Activated CD4-positive, alpha-beta memory T cell treated with anti-CD3 and anti-CD28 coated beads for 36 hours (primary cell): ENCODE measurements around the gene TATDN3. TPM values are rescaled to one million over a fixed set of nuclear protein-coding genes. Genes with fewer than 3 reads are reported as not detected.
"Not testable (repeated sequence)": the region's sequence is repeated elsewhere in the genome, so short reads cannot be mapped to it uniquely, and the experiment has no call there.

ENCODE experiments used
- CTCF ChIA-PET: fragments of 350-600 bp; sonication (Branson Sonifier 250); formaldehyde crosslinking; loops from one replicate; lab custom pipeline; 2021; ENCODE audit warnings: antibody characterized with exemption, inconsistent platforms; lab: Charles Lee
- POLR2A ChIA-PET: fragments of 350-600 bp; sonication (Branson Sonifier 250); formaldehyde crosslinking; loops from one replicate; lab custom pipeline; 2021; ENCODE audit warnings: antibody characterized with exemption; lab: Charles Lee
- DNase-seq: peaks from one replicate; pipeline ENCODE4 v3.0.0-alpha.2; 2020
- H3K27ac Mint-ChIP-seq: one replicate; pipeline ENCODE4 v1.8.0; 2021; ENCODE audit warnings: mixed read lengths
- H3K27me3 Mint-ChIP-seq: one replicate; pipeline ENCODE4 v1.8.0; 2021; ENCODE audit warnings: mixed read lengths
- H3K36me3 Mint-ChIP-seq: one replicate; pipeline ENCODE4 v1.8.0; 2021; ENCODE audit warnings: mixed read lengths
- H3K4me1 Mint-ChIP-seq: one replicate; pipeline ENCODE4 v1.8.0; 2021; ENCODE audit warnings: low read depth, mixed read lengths
- H3K4me3 Mint-ChIP-seq: one replicate; pipeline ENCODE4 v1.8.0; 2021; ENCODE audit warnings: mild to moderate bottlenecking, mixed read lengths
- H3K9me3 Mint-ChIP-seq: one replicate; pipeline ENCODE4 v1.8.0; 2021; ENCODE audit warnings: mixed read lengths
- intact Hi-C: fragments of 100-400 bp; cut with micrococcal nuclease; formaldehyde crosslinking; loops from one replicate; pipeline ENCODE4 v1.15.1; 2023
- total RNA-seq, 2 experiments: library from RNA; stranded (reverse); gene quantifications; one replicate each; pipeline ENCODE4 v1.2.3, GENCODE V29; 2021

TATDN3 gene
- total RNA-seq, 2 experiments from 2014 or later: 19.2 to 20.7 TPM

- Mint-ChIP-seq H3K4me1 (peaks cover 52% of the 10 kb centered on the region), H3K4me3 (peak overlapping the region; percentile 54), H3K27me3 (no peaks in the 10 kb centered on the region), H3K9me3 (no peaks in the 10 kb centered on the region), H3K27ac (peak overlapping the region; percentile 9), H3K36me3 (peaks cover 6% of the 10 kb centered on the region)
- intact Hi-C loops: no loop called here
- DNase-seq: no peak
- CTCF ChIA-PET: interaction anchor here (0.8 to 3.2 kb wide), 7 partner anchors 15 to 299 kb away, joined by 3 to 14 read pairs (median 3); partner anchors contain the start of gene BATF3
- POLR2A ChIA-PET: interaction anchor here (0.6 kb wide), 1 partner anchor 38 kb away, joined by 3 read pairs; no protein-coding TSS in a partner anchor
Observed at GRCh38 chr1:212754680-212755079, 37.0 kb upstream of the TATDN3 start.

GRCh38 chr1:212759683-212760082, 32.0 kb upstream of the TATDN3 start:
- Mint-ChIP-seq H3K4me3 (no peak overlapping the region), H3K27ac (no peak overlapping the region), H3K27me3 (no peaks in the 10 kb centered on the region), H3K36me3 (peaks cover 21% of the 10 kb centered on the region), H3K9me3 (no peaks in the 10 kb centered on the region), H3K4me1 (peaks cover 27% of the 10 kb centered on the region)
- ChIA-PET CTCF (interaction anchor here (0.6 to 1.4 kb wide), 10 partner anchors 9 to 283 kb away, joined by 3 to 8 read pairs (median 4); partner anchors contain the start of gene BATF3), POLR2A (interaction anchor here (1.0 kb wide), 1 partner anchor 62 kb away, joined by 3 read pairs; no protein-coding TSS in a partner anchor)
- intact Hi-C loops: loop anchor here (1.0 kb wide), 2 partner anchors 60 to 94 kb away; partner anchors contain the start of gene BATF3
- no peak for DNase-seq

DNA sequence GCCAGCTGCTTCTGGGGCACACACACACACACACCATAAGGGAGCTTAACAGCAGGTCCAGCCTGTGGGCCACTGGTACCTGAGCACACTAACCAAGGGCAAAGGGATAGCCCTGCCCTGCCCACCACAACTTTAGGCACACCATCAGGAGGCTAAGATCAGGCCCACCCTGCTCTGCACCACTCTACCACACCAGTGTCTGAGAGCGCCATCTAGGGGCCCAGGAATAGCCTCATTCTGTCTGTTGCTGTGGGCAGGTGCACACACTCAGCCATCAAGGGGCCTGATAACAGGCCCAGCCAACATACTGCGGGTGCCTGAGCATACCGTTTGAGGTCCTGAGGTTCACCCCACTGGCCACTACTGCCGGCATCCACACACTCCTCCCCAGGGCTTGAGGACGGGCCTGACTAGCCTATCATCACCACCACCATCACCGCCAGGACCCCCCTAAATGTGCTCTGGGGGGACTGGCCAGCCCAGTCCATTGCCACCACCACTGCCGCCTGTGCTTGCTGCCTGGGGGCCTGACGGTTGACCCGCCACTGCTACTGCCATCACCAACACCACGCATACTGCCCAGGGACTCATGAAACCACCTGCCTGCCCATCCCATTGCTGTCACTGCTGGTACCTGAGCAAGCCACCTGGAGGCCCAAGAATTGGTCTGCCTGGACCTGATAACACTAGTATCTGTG, 31.4 kb upstream of the TATDN3 start:
- peak; percentile 77 for DNase-seq
- Mint-ChIP-seq H3K4me3 (no peak overlapping the region), H3K9me3 (no peaks in the 10 kb centered on the region), H3K36me3 (peaks cover 26% of the 10 kb centered on the region), H3K27ac (no peak overlapping the region), H3K27me3 (no peaks in the 10 kb centered on the region), H3K4me1 (peaks cover 28% of the 10 kb centered on the region)
- intact Hi-C loops: loop anchor here (1.0 kb wide), 2 partner anchors 61 to 95 kb away; partner anchors contain the start of gene BATF3
- POLR2A ChIA-PET: interaction anchor here (1.0 kb wide), 1 partner anchor 63 kb away, joined by 3 read pairs; no protein-coding TSS in a partner anchor
- CTCF ChIA-PET: interaction anchor here (0.6 to 1.4 kb wide), 10 partner anchors 9 to 283 kb away, joined by 3 to 8 read pairs (median 4); partner anchors contain the start of gene BATF3

- ChIA-PET POLR2A (no interaction called here), CTCF (interaction anchor here (0.5 to 1.9 kb wide), 5 partner anchors 12 to 143 kb away, joined by 3 to 9 read pairs (median 6); no protein-coding TSS in a partner anchor)
- intact Hi-C loops: no loop called here
- no peak for DNase-seq
- Mint-ChIP-seq H3K36me3 (peaks cover 35% of the 10 kb centered on the region), H3K4me1 (peaks cover 33% of the 10 kb centered on the region), H3K4me3 (no peak overlapping the region), H3K27me3 (no peaks in the 10 kb centered on the region), H3K27ac (no peak overlapping the region), H3K9me3 (peaks cover 10% of the 10 kb centered on the region)
Observed at GRCh38 chr1:212762234-212762633, 29.5 kb upstream of the TATDN3 start.

DNA sequence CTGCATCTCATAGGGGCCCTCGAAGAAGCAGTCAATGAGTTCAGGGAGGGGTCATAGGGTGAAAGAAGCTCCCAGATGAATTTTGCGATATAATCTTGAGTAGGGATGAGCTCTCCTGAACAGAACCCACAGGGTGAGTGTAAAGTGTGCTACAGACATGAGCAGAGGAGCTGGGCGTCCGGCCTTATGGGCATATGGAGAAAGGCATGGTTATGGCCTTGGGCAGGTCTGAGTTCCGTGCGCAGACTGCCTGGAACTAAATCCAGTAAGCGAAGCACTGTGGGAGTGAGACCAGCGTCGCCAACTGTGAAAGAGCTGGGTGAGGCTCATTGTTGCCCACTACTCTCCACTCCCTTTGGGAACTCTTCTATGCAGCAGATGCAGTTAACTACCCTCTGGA, 28.9 kb upstream of the TATDN3 start:
- no peaks in the 10 kb centered on the region for H3K27me3 Mint-ChIP-seq
- POLR2A ChIA-PET: no interaction called here
- DNase-seq: no peak
- H3K9me3 Mint-ChIP-seq: peaks cover 16% of the 10 kb centered on the region
- CTCF ChIA-PET: interaction anchor here (0.5 to 1.9 kb wide), 4 partner anchors 13 to 142 kb away, joined by 3 to 6 read pairs (median 4); no protein-coding TSS in a partner anchor
- no peak overlapping the region for H3K4me3 Mint-ChIP-seq
- intact Hi-C loops: no loop called here
- peaks cover 41% of the 10 kb centered on the region for H3K36me3 Mint-ChIP-seq
- H3K4me1 Mint-ChIP-seq: peaks cover 35% of the 10 kb centered on the region
- no peak overlapping the region for H3K27ac Mint-ChIP-seq

DNA sequence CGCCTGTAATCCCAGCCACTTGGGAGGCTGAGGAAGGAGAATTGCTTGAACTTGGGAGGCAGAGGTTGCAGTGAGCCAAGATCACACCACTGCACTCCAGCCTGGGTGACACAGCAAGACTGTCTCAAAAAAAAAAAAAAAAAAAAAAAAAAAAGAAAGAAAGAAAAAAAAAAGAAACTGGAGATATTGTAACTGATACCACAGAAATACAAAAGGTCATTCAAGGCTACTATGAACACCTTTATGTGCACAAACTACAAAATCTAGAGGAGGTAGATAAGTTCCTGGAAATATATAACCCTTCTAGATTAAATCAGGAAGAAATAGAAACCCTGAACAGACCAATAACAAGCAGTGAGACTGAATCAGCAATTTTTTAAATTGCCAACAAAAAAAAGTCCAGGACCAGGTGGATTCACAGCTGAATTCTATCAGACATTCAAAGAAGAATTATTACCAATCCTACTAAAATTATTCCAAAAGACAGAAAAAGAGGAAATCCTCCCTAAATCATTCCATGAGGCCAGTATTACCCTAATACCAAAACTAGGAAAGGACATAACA, 26.9 kb upstream of the TATDN3 start:
- H3K27ac Mint-ChIP-seq, intact Hi-C loops, H3K27me3 Mint-ChIP-seq, DNase-seq, POLR2A ChIA-PET, H3K4me3 Mint-ChIP-seq: not testable (repeated sequence)
- Mint-ChIP-seq H3K36me3 (peaks cover 54% of the 10 kb centered on the region), H3K9me3 (peaks cover 33% of the 10 kb centered on the region), H3K4me1 (peaks cover 44% of the 10 kb centered on the region)
- CTCF ChIA-PET: interaction anchor here (1.6 kb wide), 1 partner anchor 15 kb away, joined by 7 read pairs; no protein-coding TSS in a partner anchor

DNA sequence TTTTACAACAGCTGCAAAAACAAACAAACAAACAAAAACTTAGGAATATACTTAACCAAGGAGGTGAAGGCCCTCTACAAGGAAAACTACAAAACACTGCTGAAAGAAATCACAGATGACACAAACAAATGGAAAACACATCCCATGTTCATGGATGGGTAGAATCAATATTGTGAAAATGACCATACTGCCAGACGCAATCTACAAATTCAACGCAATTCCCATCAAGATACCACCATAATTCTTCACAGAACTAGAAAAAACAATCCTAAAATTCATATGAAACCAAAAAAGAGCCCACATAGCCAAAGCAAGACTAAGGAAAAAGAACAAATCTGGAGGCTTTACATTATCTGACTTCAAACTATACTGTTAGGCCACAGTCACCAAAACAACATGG, 24.9 kb upstream of the TATDN3 start:
- H3K4me3 Mint-ChIP-seq, intact Hi-C loops, H3K27ac Mint-ChIP-seq, CTCF ChIA-PET, POLR2A ChIA-PET, H3K27me3 Mint-ChIP-seq, DNase-seq: not testable (repeated sequence)
- Mint-ChIP-seq H3K4me1 (peaks cover 47% of the 10 kb centered on the region), H3K9me3 (peaks cover 42% of the 10 kb centered on the region), H3K36me3 (peaks cover 67% of the 10 kb centered on the region)

DNA sequence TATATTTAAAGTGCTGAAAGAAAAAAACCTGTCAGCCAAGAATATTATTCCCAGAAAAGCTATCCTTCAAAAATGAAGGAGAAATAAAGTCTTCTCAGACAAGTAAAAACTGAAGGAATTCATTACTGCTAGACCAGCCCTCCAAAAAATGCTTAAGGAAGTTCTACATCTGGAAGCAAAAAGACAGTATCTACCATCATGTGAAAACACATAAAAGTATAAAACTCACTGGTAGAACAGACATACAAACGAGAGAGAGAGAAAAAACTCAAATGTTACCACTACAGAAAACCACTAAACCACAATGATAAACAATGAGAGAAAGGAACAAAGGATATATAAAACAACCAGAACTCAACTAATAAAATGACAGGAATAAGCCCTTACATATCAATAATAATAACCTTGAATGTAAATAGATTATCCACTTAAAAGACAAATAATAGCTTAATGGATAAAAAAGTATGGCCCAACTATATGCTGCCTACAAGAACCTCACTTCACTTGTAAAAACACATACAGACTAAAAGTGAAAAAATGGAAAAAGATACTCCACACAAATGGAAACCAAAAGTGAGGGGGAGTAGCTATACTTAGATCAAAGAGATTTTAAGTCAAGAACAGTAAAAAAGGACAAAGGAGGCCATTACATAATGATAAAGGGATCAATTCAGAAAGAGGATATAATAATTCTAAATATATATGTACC, 22.1 kb upstream of the TATDN3 start:
- peak overlapping the region; percentile 34 for H3K4me3 Mint-ChIP-seq
- intact Hi-C loops: loop anchor here (1.0 kb wide), 1 partner anchor 16 kb away; no protein-coding TSS in a partner anchor

DNA sequence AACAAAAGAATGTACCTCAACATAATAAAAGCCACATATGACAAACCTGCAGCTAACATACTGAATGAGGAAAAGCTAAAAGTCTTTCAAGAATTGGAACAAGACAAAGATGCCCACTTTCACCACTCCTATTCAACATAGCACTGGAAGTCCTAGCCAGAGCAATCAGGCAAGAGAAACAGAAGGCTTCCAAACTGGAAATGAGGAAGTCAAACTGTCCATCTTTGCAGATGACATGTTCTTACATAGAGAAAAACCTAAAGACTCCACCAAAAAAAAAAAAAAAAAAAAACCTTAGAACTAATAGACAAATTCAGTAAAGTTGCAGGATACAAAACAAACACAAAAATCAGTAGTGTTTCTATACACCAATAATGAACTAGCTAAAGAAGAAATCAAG, 20.4 kb upstream of the TATDN3 start:
- POLR2A ChIA-PET: no interaction called here
- CTCF ChIA-PET: interaction anchor here (1.0 to 4.2 kb wide), 4 partner anchors 11 to 294 kb away, joined by 3 to 24 read pairs (median 4); no protein-coding TSS in a partner anchor
- no peak overlapping the region for H3K27ac Mint-ChIP-seq
- H3K27me3 Mint-ChIP-seq: no peaks in the 10 kb centered on the region
- peaks cover 52% of the 10 kb centered on the region for H3K4me1 Mint-ChIP-seq
- H3K36me3 Mint-ChIP-seq: peaks cover 62% of the 10 kb centered on the region
- H3K9me3 Mint-ChIP-seq: peaks cover 43% of the 10 kb centered on the region
- intact Hi-C loops: no loop called here
- H3K4me3 Mint-ChIP-seq: no peak overlapping the region
- no peak for DNase-seq

More for the DNA sequence above, 22.1 kb upstream of the TATDN3 start:
- CTCF ChIA-PET: interaction anchor here (0.6 to 4.2 kb wide), 21 partner anchors 8 to 734 kb away, joined by 3 to 24 read pairs (median 4); partner anchors contain the start of genes DTL, NSL1 and TATDN3
- peaks cover 46% of the 10 kb centered on the region for H3K9me3 Mint-ChIP-seq
- H3K4me1 Mint-ChIP-seq: peaks cover 55% of the 10 kb centered on the region
- DNase-seq: no peak
- no peaks in the 10 kb centered on the region for H3K27me3 Mint-ChIP-seq
- POLR2A ChIA-PET: interaction anchor here (0.6 to 1.5 kb wide), 5 partner anchors 19 to 254 kb away, joined by 3 to 7 read pairs (median 4); partner anchors contain the start of genes NSL1 and TATDN3
- H3K36me3 Mint-ChIP-seq: peaks cover 70% of the 10 kb centered on the region
- H3K27ac Mint-ChIP-seq: peak overlapping the region; percentile 30

GRCh38 chr1:212773011-212773410, 18.7 kb upstream of the TATDN3 start:
- Mint-ChIP-seq H3K27me3 (no peaks in the 10 kb centered on the region), H3K4me1 (peaks cover 47% of the 10 kb centered on the region), H3K4me3 (no peak overlapping the region), H3K27ac (no peak overlapping the region), H3K9me3 (peaks cover 30% of the 10 kb centered on the region), H3K36me3 (peaks cover 51% of the 10 kb centered on the region)
- intact Hi-C loops: no loop called here
- ChIA-PET POLR2A (no interaction called here), CTCF (interaction anchor here (1.6 to 1.9 kb wide), 3 partner anchors 9 to 108 kb away, joined by 6 to 10 read pairs (median 8); no protein-coding TSS in a partner anchor)
- DNase-seq: no peak

- ChIA-PET CTCF (no interaction called here), POLR2A (interaction anchor here (0.6 kb wide), 1 partner anchor 141 kb away, joined by 3 read pairs; no protein-coding TSS in a partner anchor)
- no peak overlapping the region for H3K4me3 Mint-ChIP-seq
- H3K4me1 Mint-ChIP-seq: peaks cover 34% of the 10 kb centered on the region
- DNase-seq: no peak
- H3K27ac Mint-ChIP-seq: no peak overlapping the region
- H3K9me3 Mint-ChIP-seq: peaks cover 15% of the 10 kb centered on the region
- intact Hi-C loops: no loop called here
- no peaks in the 10 kb centered on the region for H3K27me3 Mint-ChIP-seq
- peaks cover 42% of the 10 kb centered on the region for H3K36me3 Mint-ChIP-seq
Observed at GRCh38 chr1:212774584-212774983, 17.1 kb upstream of the TATDN3 start.
